ENCODE results near the gene SLC25A44. TPM values are rescaled to one million over a fixed set of nuclear protein-coding genes. Genes with fewer than 3 reads are reported as not detected.

Gene SLC25A44
- polyA plus RNA-seq, 1 donor from 2014 or later = 13.7 TPM

- Histone ChIP-seq H3K9me3 (ENCODE audit: low read length) (no peaks in the 10 kb centered on the region), H3K27ac (ENCODE audit: low read length) (no peak overlapping the region), H3K4me2 (ENCODE audit: low read length) (no peak overlapping the region), H3K4me3 (ENCODE audit: low read length) (no peak overlapping the region), H3K27me3 (ENCODE audit: insufficient read depth, low read depth, low read length) (no peaks in the 10 kb centered on the region), H3F3A (ENCODE audit: insufficient read depth, low read length, poor library complexity, severe bottlenecking) (no peaks in the 10 kb centered on the region), H3K9ac (ENCODE audit: low read length) (no peak overlapping the region), H3K79me2 (replicated peaks; ENCODE audit: insufficient read depth, low read length) (peaks cover 10% of the 10 kb centered on the region), H3K36me3 (ENCODE audit: insufficient read depth, low read length) (no peaks in the 10 kb centered on the region), H4K20me1 (ENCODE audit: insufficient read depth) (no peaks in the 10 kb centered on the region), H3K9me2 (ENCODE audit: insufficient read depth, low read length) (no peaks in the 10 kb centered on the region), H2AFZ (ENCODE audit: low read depth, low read length) (no peak overlapping the region)
- TF ChIP-seq EZH2 (IDR thresholded peaks at IDR 0.05; ENCODE audit: borderline replicate concordance, insufficient read depth, low read length, poor library complexity, severe bottlenecking) = no peak
- no peak for TF ChIP-seq MXI1 (conservative IDR thresholded peaks at IDR 0.05; ENCODE audit: poor library complexity, severe bottlenecking)
- no peak for TF ChIP-seq EP300 (conservative IDR thresholded peaks at IDR 0.05; ENCODE audit: poor library complexity, severe bottlenecking)
- no peak for TF ChIP-seq RAD21 (conservative IDR thresholded peaks at IDR 0.05)
- no peak for TF ChIP-seq REST (IDR thresholded peaks at IDR 0.05; ENCODE audit: borderline replicate concordance)
- TF ChIP-seq POLR2AphosphoS5 (IDR thresholded peaks at IDR 0.05) = no peak
- TF ChIP-seq SMC3 (conservative IDR thresholded peaks at IDR 0.05; ENCODE audit: poor library complexity) = no peak
- TF ChIP-seq TAF1 (IDR thresholded peaks at IDR 0.05; ENCODE audit: low read depth) = no peak
- TF ChIP-seq, protein P1, sequence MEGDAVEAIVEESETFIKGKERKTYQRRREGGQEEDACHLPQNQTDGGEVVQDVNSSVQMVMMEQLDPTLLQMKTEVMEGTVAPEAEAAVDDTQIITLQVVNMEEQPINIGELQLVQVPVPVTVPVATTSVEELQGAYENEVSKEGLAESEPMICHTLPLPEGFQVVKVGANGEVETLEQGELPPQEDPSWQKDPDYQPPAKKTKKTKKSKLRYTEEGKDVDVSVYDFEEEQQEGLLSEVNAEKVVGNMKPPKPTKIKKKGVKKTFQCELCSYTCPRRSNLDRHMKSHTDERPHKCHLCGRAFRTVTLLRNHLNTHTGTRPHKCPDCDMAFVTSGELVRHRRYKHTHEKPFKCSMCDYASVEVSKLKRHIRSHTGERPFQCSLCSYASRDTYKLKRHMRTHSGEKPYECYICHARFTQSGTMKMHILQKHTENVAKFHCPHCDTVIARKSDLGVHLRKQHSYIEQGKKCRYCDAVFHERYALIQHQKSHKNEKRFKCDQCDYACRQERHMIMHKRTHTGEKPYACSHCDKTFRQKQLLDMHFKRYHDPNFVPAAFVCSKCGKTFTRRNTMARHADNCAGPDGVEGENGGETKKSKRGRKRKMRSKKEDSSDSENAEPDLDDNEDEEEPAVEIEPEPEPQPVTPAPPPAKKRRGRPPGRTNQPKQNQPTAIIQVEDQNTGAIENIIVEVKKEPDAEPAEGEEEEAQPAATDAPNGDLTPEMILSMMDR (IDR thresholded peaks at IDR 0.05; ENCODE audit: poor library complexity, severe bottlenecking) = no peak
Measured at GRCh38 chr1:156211243-156211642, 17.3 kb downstream of the SLC25A44 start.

DNA sequence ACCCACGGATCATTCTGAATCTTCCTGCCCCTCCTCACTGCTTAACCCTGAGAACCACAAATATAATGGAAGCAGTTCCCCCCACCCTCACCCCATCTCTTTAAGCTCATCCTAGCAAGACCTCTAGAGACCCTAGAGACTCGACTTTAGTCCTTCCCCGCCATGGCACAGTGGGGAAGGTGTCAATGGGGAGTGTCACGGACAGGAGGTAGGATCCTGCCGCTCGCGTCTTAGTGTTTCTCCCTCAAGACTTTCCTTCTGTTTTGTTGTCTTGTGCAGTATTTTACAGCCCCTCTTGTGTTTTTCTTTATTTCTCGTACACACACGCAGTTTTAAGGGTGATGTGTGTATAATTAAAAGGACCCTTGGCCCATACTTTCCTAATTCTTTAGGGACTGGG, 18.2 kb downstream of the SLC25A44 start:
- H3K9me3 ChIP-seq (ENCODE audit: low read length) = no peaks in the 10 kb centered on the region
- no peaks in the 10 kb centered on the region for H3K36me3 ChIP-seq (ENCODE audit: insufficient read depth, low read length)
- H3K9me2 ChIP-seq (ENCODE audit: insufficient read depth, low read length) = no peaks in the 10 kb centered on the region
- no peak overlapping the region for H2AFZ ChIP-seq (ENCODE audit: low read depth, low read length)
- H3K79me2 ChIP-seq (replicated peaks; ENCODE audit: insufficient read depth, low read length) = peaks cover 10% of the 10 kb centered on the region
- H3K27me3 ChIP-seq (ENCODE audit: insufficient read depth, low read depth, low read length) = no peaks in the 10 kb centered on the region
- TF ChIP-seq SMC3 (conservative IDR thresholded peaks at IDR 0.05; ENCODE audit: poor library complexity) (no peak), EZH2 (IDR thresholded peaks at IDR 0.05; ENCODE audit: borderline replicate concordance, insufficient read depth, low read length, poor library complexity, severe bottlenecking) (no peak), RAD21 (conservative IDR thresholded peaks at IDR 0.05) (no peak), POLR2AphosphoS5 (IDR thresholded peaks at IDR 0.05) (no peak)
- TF ChIP-seq, protein P1 (IDR thresholded peaks at IDR 0.05; ENCODE audit: poor library complexity, severe bottlenecking) = no peak
- H3K4me3 ChIP-seq (ENCODE audit: low read length) = peak overlapping the region; percentile 81
- peak overlapping the region; percentile 89 for H3K9ac ChIP-seq (ENCODE audit: low read length)
- no peaks in the 10 kb centered on the region for H3F3A ChIP-seq (ENCODE audit: insufficient read depth, low read length, poor library complexity, severe bottlenecking)
- no peaks in the 10 kb centered on the region for H4K20me1 ChIP-seq (ENCODE audit: insufficient read depth)
- peak overlapping the region; percentile 29 for H3K4me2 ChIP-seq (ENCODE audit: low read length)
- H3K27ac ChIP-seq (ENCODE audit: low read length) = peak overlapping the region; percentile 96
